ENCODE data around the gene STX7. TPM values are rescaled to one million over a fixed set of nuclear protein-coding genes. Genes with fewer than 3 reads are reported as not detected.

STX7 gene
- total RNA-seq, 1 donor from 2014 or later, result 27.8 TPM

DNA sequence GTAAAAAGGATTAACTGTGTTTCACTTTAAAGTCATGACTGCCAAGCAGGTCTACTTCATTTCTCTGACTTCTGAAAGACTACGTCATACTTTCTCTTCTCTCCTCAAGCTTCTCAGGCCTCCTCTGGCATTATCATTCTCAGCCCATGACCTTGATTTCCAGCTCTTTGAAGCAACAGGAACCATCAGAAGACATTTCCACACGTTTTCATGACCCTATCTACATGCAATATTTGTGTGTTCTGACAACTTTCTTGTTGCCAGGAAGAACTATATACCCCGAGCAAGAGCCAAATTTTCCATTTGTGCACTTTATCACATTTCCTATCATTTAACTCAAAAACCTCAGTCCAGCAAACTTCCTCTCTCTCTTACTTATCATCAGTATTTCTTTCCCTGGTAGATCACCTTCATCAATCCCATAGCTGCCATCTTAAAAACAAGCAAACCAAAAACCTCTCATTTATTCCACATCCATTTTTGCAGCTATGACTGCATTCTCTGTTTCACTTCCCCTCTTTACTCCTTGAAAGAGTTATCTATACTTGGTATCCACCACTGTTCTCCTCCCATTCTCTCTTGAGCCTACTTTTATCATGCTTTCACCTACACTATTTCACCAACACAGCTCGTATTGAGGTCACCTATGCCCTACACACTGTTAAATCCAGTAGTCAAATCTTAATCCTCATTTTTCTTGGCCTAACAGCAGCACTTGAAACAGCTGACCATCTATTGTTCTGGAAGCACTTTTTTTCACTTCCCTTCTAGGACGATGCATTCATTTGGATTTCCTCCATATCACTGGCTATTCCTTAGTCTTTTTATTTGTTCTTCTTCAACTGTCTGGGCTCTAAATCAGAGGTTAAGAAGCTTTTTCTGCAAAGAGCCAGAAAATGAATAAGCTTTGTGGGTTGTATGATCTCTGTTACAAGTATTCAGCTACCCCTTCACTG, 47.1 kb downstream of the STX7 start:
- H3K36me3 Mint-ChIP-seq, result peaks cover 12% of the 10 kb centered on the region
- Histone ChIP-seq H3K36me3 (peaks cover 9% of the 10 kb centered on the region), H4K20me1 (ENCODE audit: low read depth) (no peaks in the 10 kb centered on the region), H3K9me3 (ENCODE audit: low read depth) (no peaks in the 10 kb centered on the region), H3F3A (ENCODE audit: low read depth) (no peaks in the 10 kb centered on the region), H3K27ac (no peak overlapping the region), H2AFZ (replicated peaks) (no peak overlapping the region), H3K4me3 (no peak overlapping the region), H3K79me2 (ENCODE audit: low read depth) (no peaks in the 10 kb centered on the region), H3K27me3 (no peaks in the 10 kb centered on the region), H3K9ac (no peak overlapping the region), H3K4me1 (no peaks in the 10 kb centered on the region), H3K4me2 (no peak overlapping the region)
- H3K9me3 Mint-ChIP-seq, result no peaks in the 10 kb centered on the region
- TF ChIP-seq EZH2 (IDR thresholded peaks at IDR 0.05) (no peak), EZH2phosphoT487 (IDR thresholded peaks at IDR 0.05) (no peak), CTCF (IDR thresholded peaks at IDR 0.05) (no peak)
- no peak for DNase-seq (ENCODE audit: low spot score)
- H3K4me1 Mint-ChIP-seq, result no peaks in the 10 kb centered on the region
- H3K27me3 Mint-ChIP-seq (ENCODE audit: insufficient read depth, low read depth), result no peaks in the 10 kb centered on the region
- no peak overlapping the region for H3K27ac Mint-ChIP-seq
- no peak overlapping the region for H3K4me3 Mint-ChIP-seq

DNA sequence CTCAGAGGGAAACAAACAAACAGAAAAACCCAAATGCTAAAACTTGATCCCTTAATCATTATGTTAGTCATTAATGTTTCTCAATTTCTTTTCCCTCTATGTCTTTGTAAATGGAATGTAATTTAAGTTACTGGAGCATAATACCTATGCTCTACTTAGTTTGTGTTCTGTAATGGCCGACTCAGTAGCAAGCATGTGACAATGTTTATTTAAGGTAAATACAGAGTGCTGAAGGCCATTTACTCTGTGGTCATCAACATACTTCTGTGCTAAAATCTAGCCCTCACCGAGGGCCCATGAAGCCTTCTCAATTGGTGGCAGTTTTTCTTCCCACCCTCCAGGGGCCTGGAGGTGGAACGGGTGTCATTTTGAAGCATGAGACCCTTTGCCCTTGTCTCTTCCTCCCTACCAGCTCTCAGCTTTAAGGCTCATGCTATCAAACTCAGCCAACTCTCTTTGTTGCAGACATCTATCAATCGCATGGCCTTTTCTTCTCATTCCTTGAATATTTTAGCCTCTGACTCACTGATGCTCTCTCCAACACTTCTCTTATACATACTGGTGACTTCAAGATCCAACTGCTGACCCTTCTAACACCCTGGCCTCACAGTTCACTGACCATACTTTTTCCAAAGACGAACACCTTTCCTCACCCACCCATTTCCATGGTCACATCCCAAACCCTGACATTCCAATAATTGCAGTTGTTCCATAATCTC, 48.2 kb downstream of the STX7 start:
- no peaks in the 10 kb centered on the region for H3K9me3 ChIP-seq (ENCODE audit: low read depth)
- H3K27me3 Mint-ChIP-seq (ENCODE audit: insufficient read depth, low read depth), result no peaks in the 10 kb centered on the region
- no peaks in the 10 kb centered on the region for H3K27me3 ChIP-seq
- H3K4me3 Mint-ChIP-seq, result no peak overlapping the region
- H3K9ac ChIP-seq, result no peak overlapping the region
- no peaks in the 10 kb centered on the region for H3K4me1 ChIP-seq
- peaks cover 9% of the 10 kb centered on the region for H3K36me3 ChIP-seq
- no peaks in the 10 kb centered on the region for H3K79me2 ChIP-seq (ENCODE audit: low read depth)
- peaks cover 12% of the 10 kb centered on the region for H3K36me3 Mint-ChIP-seq
- TF ChIP-seq CTCF (IDR thresholded peaks at IDR 0.05) (no peak), EZH2 (IDR thresholded peaks at IDR 0.05) (no peak), EZH2phosphoT487 (IDR thresholded peaks at IDR 0.05) (no peak)
- no peak overlapping the region for H2AFZ ChIP-seq (replicated peaks)
- no peak overlapping the region for H3K4me2 ChIP-seq
- no peaks in the 10 kb centered on the region for H4K20me1 ChIP-seq (ENCODE audit: low read depth)
- no peaks in the 10 kb centered on the region for H3F3A ChIP-seq (ENCODE audit: low read depth)
- no peak overlapping the region for H3K4me3 ChIP-seq
- H3K27ac ChIP-seq, result no peak overlapping the region
- no peaks in the 10 kb centered on the region for H3K9me3 Mint-ChIP-seq
- H3K27ac Mint-ChIP-seq, result no peak overlapping the region
- no peak for DNase-seq (ENCODE audit: low spot score)
- no peaks in the 10 kb centered on the region for H3K4me1 Mint-ChIP-seq

DNA sequence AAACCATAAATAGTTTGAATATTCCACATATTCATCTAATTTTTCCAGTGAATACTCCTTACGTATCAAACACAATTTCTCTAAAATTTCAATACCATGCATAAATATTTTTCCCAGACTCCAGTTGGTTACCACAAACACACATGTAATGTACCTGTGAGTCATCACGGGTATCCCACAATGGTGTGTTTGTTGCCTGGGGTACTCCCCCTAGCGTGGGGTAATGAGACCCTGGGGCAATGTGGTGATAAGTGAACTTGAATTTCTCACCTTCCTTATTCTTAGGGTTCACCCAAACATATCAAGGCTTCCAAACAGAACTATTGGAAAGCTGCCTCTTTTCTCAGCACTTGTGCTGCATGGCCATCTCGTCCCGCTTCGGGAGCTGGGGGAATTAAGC, 51.0 kb downstream of the STX7 start:
- Histone ChIP-seq H3K4me2 (no peak overlapping the region), H3K4me1 (no peaks in the 10 kb centered on the region), H3K4me3 (no peak overlapping the region), H4K20me1 (ENCODE audit: low read depth) (no peaks in the 10 kb centered on the region), H3F3A (ENCODE audit: low read depth) (no peaks in the 10 kb centered on the region), H3K27me3 (no peaks in the 10 kb centered on the region), H3K27ac (no peak overlapping the region), H3K36me3 (peaks cover 9% of the 10 kb centered on the region), H3K9me3 (ENCODE audit: low read depth) (no peaks in the 10 kb centered on the region), H2AFZ (replicated peaks) (no peak overlapping the region), H3K9ac (no peak overlapping the region), H3K79me2 (ENCODE audit: low read depth) (no peaks in the 10 kb centered on the region)
- Mint-ChIP-seq H3K27me3 (ENCODE audit: insufficient read depth, low read depth) (no peaks in the 10 kb centered on the region), H3K36me3 (peaks cover 11% of the 10 kb centered on the region), H3K4me1 (no peaks in the 10 kb centered on the region), H3K9me3 (no peaks in the 10 kb centered on the region), H3K4me3 (no peak overlapping the region), H3K27ac (no peak overlapping the region)
- TF ChIP-seq EZH2phosphoT487 (IDR thresholded peaks at IDR 0.05), result no peak
- no peak for TF ChIP-seq CTCF (IDR thresholded peaks at IDR 0.05)
- no peak for TF ChIP-seq EZH2 (IDR thresholded peaks at IDR 0.05)
- no peak for DNase-seq (ENCODE audit: low spot score)

Data from neural progenitor cell (in vitro differentiated cells).